BE2C (cell line): Measurements from ENCODE around the gene INPP4B.

Experiments used
- DNase-seq: peaks from one replicate; pipeline ENCODE4 v3.0.0-alpha.2; 2020
- H3K27me3 ChIP-seq: fragments of 250-450 bp; sonication (Bioruptor Pico); 2 replicates; pipeline ENCODE4 v1.5.1; 2020; ENCODE audit warnings: mild to moderate bottlenecking
- H3K36me3 ChIP-seq: fragments of 250-450 bp; sonication (Bioruptor Pico); 2 replicates; pipeline ENCODE4 v1.5.1; 2020; ENCODE audit warnings: mild to moderate bottlenecking
- H3K4me1 ChIP-seq: fragments of 250-450 bp; sonication (Bioruptor Pico); 2 replicates; pipeline ENCODE4 v1.5.1; 2020
- H3K4me3 ChIP-seq: 2 replicates; pipeline ENCODE4 v1.5.1; 2011; ENCODE audit warnings: low read depth, low read length
- H3K9me3 ChIP-seq: fragments of 250-450 bp; sonication (Bioruptor Pico); 2 replicates; pipeline ENCODE4 v1.5.1; 2020
- TF ChIP-seq, protein P1 (sequence below): IDR thresholded peaks from 2 replicates; pipeline ENCODE4 v1.5.1; 2012; ENCODE audit warnings: mild to moderate bottlenecking, low read depth, low read length

Gene INPP4B

DNA sequence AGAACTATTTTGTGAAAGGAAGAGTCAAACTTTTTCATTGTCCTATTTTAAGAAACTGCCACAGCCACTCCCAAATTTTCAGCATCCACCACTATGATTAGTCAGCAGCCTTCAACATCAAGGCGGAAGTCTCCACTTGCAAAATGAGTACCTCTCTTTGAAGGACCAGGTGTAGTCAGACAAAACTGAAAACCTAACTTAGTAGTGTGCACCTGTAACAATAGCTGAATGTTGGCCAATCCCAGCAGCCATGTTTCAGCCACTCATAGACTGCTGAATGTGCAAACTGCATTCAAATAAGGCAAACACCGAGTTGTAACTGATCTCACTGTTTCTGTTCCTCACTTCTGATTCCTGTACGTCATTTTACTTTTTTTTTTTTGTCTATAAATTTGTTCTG is 868.7 kb downstream of the INPP4B start:
- Histone ChIP-seq H3K9me3 (no peaks in the 10 kb centered on the region; the same call in none of the 2 replicates), H3K4me1 (no peaks in the 10 kb centered on the region), H3K27me3 (no peaks in the 10 kb centered on the region), H3K36me3 (no peaks in the 10 kb centered on the region), H3K4me3 (no peak overlapping the region)
- DNase-seq = no peak
- TF ChIP-seq, protein P1, sequence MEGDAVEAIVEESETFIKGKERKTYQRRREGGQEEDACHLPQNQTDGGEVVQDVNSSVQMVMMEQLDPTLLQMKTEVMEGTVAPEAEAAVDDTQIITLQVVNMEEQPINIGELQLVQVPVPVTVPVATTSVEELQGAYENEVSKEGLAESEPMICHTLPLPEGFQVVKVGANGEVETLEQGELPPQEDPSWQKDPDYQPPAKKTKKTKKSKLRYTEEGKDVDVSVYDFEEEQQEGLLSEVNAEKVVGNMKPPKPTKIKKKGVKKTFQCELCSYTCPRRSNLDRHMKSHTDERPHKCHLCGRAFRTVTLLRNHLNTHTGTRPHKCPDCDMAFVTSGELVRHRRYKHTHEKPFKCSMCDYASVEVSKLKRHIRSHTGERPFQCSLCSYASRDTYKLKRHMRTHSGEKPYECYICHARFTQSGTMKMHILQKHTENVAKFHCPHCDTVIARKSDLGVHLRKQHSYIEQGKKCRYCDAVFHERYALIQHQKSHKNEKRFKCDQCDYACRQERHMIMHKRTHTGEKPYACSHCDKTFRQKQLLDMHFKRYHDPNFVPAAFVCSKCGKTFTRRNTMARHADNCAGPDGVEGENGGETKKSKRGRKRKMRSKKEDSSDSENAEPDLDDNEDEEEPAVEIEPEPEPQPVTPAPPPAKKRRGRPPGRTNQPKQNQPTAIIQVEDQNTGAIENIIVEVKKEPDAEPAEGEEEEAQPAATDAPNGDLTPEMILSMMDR = no peak
